K562 (cell line): ENCODE results near the gene TAL1. TPM values are rescaled to one million over a fixed set of nuclear protein-coding genes. Genes with fewer than 3 reads are reported as not detected.

ENCODE experiments used
- ATAC-seq: fragments of 200-7000 bp; cut with Tn5 transposase; 3 replicates; pipeline ENCODE4 v1.9.1; 2020; ENCODE audit warnings: moderate library complexity
- BruUV-seq: library from RNA; stranded (reverse); fragments of 400-500 nt; replicated peaks from 2 replicates; lab custom pipeline; 2021; lab: Mats Ljungman, UMichigan
- CTCF ChIA-PET: fragments of 300-600 bp; formaldehyde crosslinking; extraction: SDS; loops from one replicate; lab custom pipeline; 2021; ENCODE audit warnings: low intra/inter-chr PET ratio; lab: Yijun Ruan, JAX
- POLR2A ChIA-PET: fragments of 300-600, 350-650 bp; sonication (Branson Sonifier 250); formaldehyde crosslinking; extraction: SDS; loops from one replicate; lab custom pipeline; 2021; ENCODE audit warnings: antibody characterized with exemption, inconsistent platforms; lab: Yijun Ruan, JAX
- DNase-seq, 4 experiments: peaks; one replicate each; pipeline versions ENCODE4 v3.0.0 to v3.0.0-alpha.2; 2011 to 2018; ENCODE audit warnings: low spot score in 3 of 4, mixed read lengths in 3 of 4; ENCODE audit errors: extremely low read depth in 1 of 4
- FAIRE-seq: peaks from 2 replicates; lab custom pipeline; 2011; peaks lifted over from hg19 to GRCh38; lab: Jason Lieb, UNC
- H2AFZ ChIP-seq: 2 replicates; pipeline ENCODE4 v1.6.0; 2011; ENCODE audit warnings: low read depth, low read length, control low read depth, inconsistent platforms
- H3K27ac ChIP-seq: fragments of 200-600 bp; 3 replicates; pipeline ENCODE4 v1.8.0; 2011; ENCODE audit warnings: low read depth, mild to moderate bottlenecking, control low read depth, inconsistent platforms, low read length, moderate library complexity, mixed read lengths; ENCODE audit errors: extremely low read depth
- H3K27me3 ChIP-seq, 2 experiments: fragments of 300-600 bp in 1 of 2; 2 replicates in 1 of 2; 3 replicates in 1 of 2; pipeline versions ENCODE4 v1.6.0 to v1.8.0; 2011; ENCODE audit warnings: inconsistent platforms in 2 of 2, low read length in 2 of 2, mild to moderate bottlenecking in 1 of 2, mixed read lengths in 1 of 2, moderate library complexity in 1 of 2; ENCODE audit not compliant: control insufficient read depth in 2 of 2, insufficient read depth in 2 of 2
- H3K36me3 ChIP-seq: fragments of 300-600 bp; 3 replicates; pipeline ENCODE4 v1.8.0; 2011; ENCODE audit warnings: mild to moderate bottlenecking, low read length, inconsistent platforms; ENCODE audit not compliant: control insufficient read depth, insufficient read depth
- H3K4me1 ChIP-seq, 2 experiments: fragments of 200-600 bp in 1 of 2; replicated peaks in 1 of 2; 2 replicates in 1 of 2; 3 replicates in 1 of 2; pipeline versions ENCODE4 v1.5.1 to v1.8.0; 2011; ENCODE audit warnings: inconsistent platforms in 2 of 2, low read length in 2 of 2, mild to moderate bottlenecking in 1 of 2, mixed read lengths in 1 of 2, moderate library complexity in 1 of 2; ENCODE audit not compliant: control insufficient read depth in 2 of 2, insufficient read depth in 2 of 2
- H3K4me2 ChIP-seq: 2 replicates; pipeline ENCODE4 v1.6.1; 2011; ENCODE audit warnings: low read length, control low read depth, inconsistent platforms, mixed read lengths; ENCODE audit not compliant: insufficient read depth
- H3K4me3 ChIP-seq: fragments of 200-600 bp; sonication (generic), shearing (Covaris generic); 2 replicates; pipeline ENCODE4 v1.5.1; 2016; ENCODE audit warnings: control low read depth, inconsistent platforms
- H3K79me2 ChIP-seq: fragments of 200-600 bp; 3 replicates; pipeline ENCODE4 v1.8.0; 2011; ENCODE audit warnings: low read length, inconsistent platforms; ENCODE audit not compliant: control insufficient read depth, insufficient read depth
- H3K9ac ChIP-seq, 2 experiments: 2 replicates each; pipeline versions ENCODE4 v1.6.0 to v1.6.1; 2011; ENCODE audit warnings: low read depth in 2 of 2, low read length in 2 of 2, control low read depth in 1 of 2, inconsistent platforms in 1 of 2, mild to moderate bottlenecking in 1 of 2, mixed read lengths in 1 of 2; ENCODE audit not compliant: insufficient read depth in 1 of 2
- H3K9me1 ChIP-seq: one replicate; pipeline ENCODE4 v1.6.0; 2011; ENCODE audit warnings: inconsistent platforms, mild to moderate bottlenecking, low read length, moderate library complexity; ENCODE audit not compliant: control insufficient read depth, insufficient read depth
- H3K9me3 ChIP-seq: replicated peaks from 2 replicates; pipeline ENCODE4 v1.5.1; 2011; ENCODE audit warnings: low read depth, low read length, inconsistent platforms; ENCODE audit not compliant: control insufficient read depth, insufficient read depth
- H4K20me1 ChIP-seq: replicated peaks from 2 replicates; pipeline ENCODE4 v1.6.1; 2011; ENCODE audit warnings: low read length, inconsistent platforms, mixed read lengths; ENCODE audit not compliant: control insufficient read depth, insufficient read depth
- HNRNPLL ChIP-seq: fragments of 200-400 bp; formaldehyde crosslinking; IDR thresholded peaks from 2 replicates; pipeline ENCODE4 v1.6.1; 2017; ENCODE audit warnings: low read length, low read depth, mild to moderate bottlenecking; ENCODE audit not compliant: poor library complexity, severe bottlenecking
- MCM2 ChIP-seq: fragments of 450-650 bp; IDR thresholded peaks from 2 replicates; pipeline ENCODE4 v1.6.1; 2017; ENCODE audit warnings: low read depth, mild to moderate bottlenecking
- SPI1 ChIP-seq: IDR thresholded peaks from 2 replicates; pipeline ENCODE4 v1.6.1; 2011; ENCODE audit warnings: low read depth, low read length, control low read depth, borderline replicate concordance
- WGBS: fragments of 100-300 bp; shearing (Covaris generic); methylation state at CpG from one replicate; pipeline ENCODE4 v1.1.6; 2016; ENCODE audit warnings: low coverage, mixed read lengths; ENCODE audit not compliant: insufficient coverage; ENCODE audit errors: missing lambda C conversion rate; 5-methylcytosine and 5-hydroxymethylcytosine counted together
- in situ Hi-C: fragments of 300-500 bp; cut with MboI; formaldehyde crosslinking; loops from 4 replicates; pipeline ENCODE4 v1.15.0; 2018; ENCODE audit warnings: inconsistent platforms, mixed read lengths
- intact Hi-C: fragments of 100-400 bp; cut with micrococcal nuclease; formaldehyde crosslinking; loops from 2 replicates; pipeline ENCODE4 v1.14.2; 2022
- polyA plus RNA-seq, 8 experiments: library from polyadenylated mRNA; depleted of rRNA in 4 of 8; stranded (reverse) in 5 of 8; unstranded in 3 of 8; fragments of >200 nt; fragmentation: Nextera tagmentation in 2 of 8; fragmentation: Illumina TruSeq in 1 of 8; extraction: Ambion mirVana in 2 of 8; extraction: Trizol in 1 of 8; gene quantifications; 2 replicates each; pipeline versions ENCODE4 v1.2.1 to v1.2.3, GENCODE V29; 2011 to 2014; ENCODE audit warnings: inconsistent platforms in 1 of 8, missing spikeins in 1 of 8
- total RNA-seq, 7 experiments: library from RNA; depleted of rRNA in 6 of 7; stranded (reverse); fragments of >200 nt in 6 of 7; fragmentation: Illumina TruSeq in 2 of 7; extraction: Trizol in 2 of 7; gene quantifications; 2 replicates each; pipeline versions ENCODE4 v1.2.1 to v1.2.3, GENCODE V29; 2011 to 2021; ENCODE audit warnings: low replicate concordance in 1 of 7
- TF ChIP-seq, protein P1 (sequence below): sonication (generic); formaldehyde crosslinking; IDR thresholded peaks from 2 replicates; pipeline ENCODE4 v1.8.0; 2022; ENCODE audit warnings: missing genetic modification reagents, mild to moderate bottlenecking, moderate library complexity, borderline replicate concordance
- TF ChIP-seq, protein P2 (sequence below): fragments of 450-650 bp; IDR thresholded peaks from 2 replicates; pipeline ENCODE4 v1.6.1; 2016

TAL1 gene
- total and polyA plus RNA-seq, 9 of the 15 experiments (the other 6 are each of a cell fraction or from before 2014, with no cell fraction given): 18.5 to 106 (median 59.7) TPM

DNA sequence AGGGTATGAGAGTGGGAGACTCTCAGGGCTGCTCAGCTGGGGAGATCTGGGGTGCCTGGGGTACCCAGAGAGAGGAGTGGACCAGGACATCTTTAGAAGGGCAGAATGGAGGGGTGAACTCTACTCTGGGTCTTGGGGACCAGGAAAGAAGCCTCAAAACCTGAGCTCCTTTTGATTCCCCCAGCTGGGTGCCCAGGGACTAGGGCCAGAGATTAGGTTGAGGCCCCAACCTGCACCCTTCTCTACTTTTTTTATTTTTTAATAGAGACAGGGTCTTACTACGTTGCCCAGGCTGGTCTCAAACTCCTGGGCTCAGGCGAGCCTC lies 44.1 kb downstream of the TAL1 start:
- Histone ChIP-seq H3K9ac (peak overlapping the region in 1 of 2 experiments; percentile 74; a peak in 1 of 4 replicates), H3K4me3 (no peak overlapping the region), H3K4me1 (peaks cover 40 to 72% of the 10 kb centered on the region in 2 experiments), H3K4me2 (no peak overlapping the region), H3K9me1 (no peaks in the 10 kb centered on the region), H3K79me2 (no peaks in the 10 kb centered on the region), H2AFZ (no peak overlapping the region), H3K36me3 (no peaks in the 10 kb centered on the region), H3K27me3 (no peaks in the 10 kb centered on the region), H3K9me3 (no peaks in the 10 kb centered on the region), H4K20me1 (no peaks in the 10 kb centered on the region), H3K27ac (no peak overlapping the region)
- BruUV-seq: no TSS peak
- FAIRE-seq (no peak), ATAC-seq (no peak), DNase-seq (peak in 1 of 4 experiments; percentile 15)
- POLR2A ChIA-PET: interaction anchor here (0.5 to 1.5 kb wide), 5 partner anchors 9 to 1044 kb away, joined by 3 to 6 read pairs (median 3); no protein-coding TSS in a partner anchor
- CTCF ChIA-PET: no interaction called here
- TF ChIP-seq HNRNPLL: peak; percentile 5
- TF ChIP-seq SPI1: no peak
- no peak for TF ChIP-seq MCM2
- WGBS: 25% methylated on average over 2 of the region's 2 CpGs
- intact Hi-C loops (no loop called here), in situ Hi-C loops (loop anchor here (10.0 kb wide), 1 partner anchor 517 kb away; no protein-coding TSS in a partner anchor)

DNA sequence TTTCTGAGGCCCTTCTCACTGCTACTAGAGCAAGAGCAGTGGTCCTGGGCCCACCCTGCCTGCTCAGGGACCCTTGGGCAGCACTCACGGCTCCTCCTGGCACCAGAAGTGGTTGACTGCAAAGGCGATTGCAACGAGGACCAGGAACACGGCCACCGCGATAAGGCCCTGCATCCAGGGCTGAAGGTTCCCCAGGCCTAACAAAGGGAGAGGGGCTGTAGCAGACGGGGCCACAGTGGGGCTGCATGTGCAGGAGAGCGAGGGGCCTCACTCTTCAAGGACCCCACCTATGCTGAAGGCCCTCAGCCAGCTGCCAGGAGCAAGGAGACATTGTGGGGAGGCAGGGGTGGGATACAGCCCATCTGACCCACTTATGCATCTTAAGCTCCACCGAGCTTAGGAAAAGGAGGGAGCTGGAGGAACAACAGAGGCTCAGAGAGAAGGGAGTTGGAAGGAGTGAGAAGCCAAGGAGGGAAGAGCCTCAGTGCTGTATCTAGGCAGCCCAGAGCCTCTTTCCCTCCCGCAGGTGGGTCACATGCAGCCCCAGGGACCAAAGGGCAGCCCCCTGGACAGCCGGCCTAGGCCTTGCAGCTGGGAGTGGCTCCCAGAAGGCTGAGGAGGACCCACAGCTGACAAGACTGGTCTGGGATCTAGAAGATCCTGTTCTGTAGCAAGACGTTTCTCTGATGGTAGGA lies 44.6 kb downstream of the TAL1 start:
- H3K36me3 ChIP-seq: no peaks in the 10 kb centered on the region
- no TSS peak for BruUV-seq
- 67% methylated on average over 12 of the region's 12 CpGs for WGBS
- CTCF ChIA-PET: no interaction called here
- peak overlapping the region in 1 of 2 experiments; percentile 74; a peak in 2 of 4 replicates for H3K9ac ChIP-seq
- intact Hi-C loops (no loop called here), in situ Hi-C loops (loop anchor here (10.0 kb wide), 1 partner anchor 517 kb away; no protein-coding TSS in a partner anchor)
- no peaks in the 10 kb centered on the region for H3K9me1 ChIP-seq
- H2AFZ ChIP-seq: peak overlapping the region; percentile 22; the same call in 1 of the 2 replicates
- no peaks in the 10 kb centered on the region for H3K9me3 ChIP-seq
- H3K4me2 ChIP-seq: no peak overlapping the region
- POLR2A ChIA-PET: interaction anchor here (0.5 to 1.5 kb wide), 4 partner anchors 8 to 32 kb away, joined by 3 to 6 read pairs (median 4); no protein-coding TSS in a partner anchor
- FAIRE-seq (no peak), DNase-seq (no peak), ATAC-seq (no peak)
- H4K20me1 ChIP-seq: no peaks in the 10 kb centered on the region
- TF ChIP-seq, protein P1, sequence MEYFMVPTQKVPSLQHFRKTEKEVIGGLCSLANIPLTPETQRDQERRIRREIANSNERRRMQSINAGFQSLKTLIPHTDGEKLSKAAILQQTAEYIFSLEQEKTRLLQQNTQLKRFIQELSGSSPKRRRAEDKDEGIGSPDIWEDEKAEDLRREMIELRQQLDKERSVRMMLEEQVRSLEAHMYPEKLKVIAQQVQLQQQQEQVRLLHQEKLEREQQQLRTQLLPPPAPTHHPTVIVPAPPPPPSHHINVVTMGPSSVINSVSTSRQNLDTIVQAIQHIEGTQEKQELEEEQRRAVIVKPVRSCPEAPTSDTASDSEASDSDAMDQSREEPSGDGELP (CRISPR knock-in tag): 0 out of 2 replicates have a peak, but pooled peaks have one; percentile 32
- TF ChIP-seq HNRNPLL: peak; percentile 12
- TF ChIP-seq, protein P2, sequence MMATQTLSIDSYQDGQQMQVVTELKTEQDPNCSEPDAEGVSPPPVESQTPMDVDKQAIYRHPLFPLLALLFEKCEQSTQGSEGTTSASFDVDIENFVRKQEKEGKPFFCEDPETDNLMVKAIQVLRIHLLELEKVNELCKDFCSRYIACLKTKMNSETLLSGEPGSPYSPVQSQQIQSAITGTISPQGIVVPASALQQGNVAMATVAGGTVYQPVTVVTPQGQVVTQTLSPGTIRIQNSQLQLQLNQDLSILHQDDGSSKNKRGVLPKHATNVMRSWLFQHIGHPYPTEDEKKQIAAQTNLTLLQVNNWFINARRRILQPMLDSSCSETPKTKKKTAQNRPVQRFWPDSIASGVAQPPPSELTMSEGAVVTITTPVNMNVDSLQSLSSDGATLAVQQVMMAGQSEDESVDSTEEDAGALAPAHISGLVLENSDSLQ: no peak
- H3K27ac ChIP-seq: no peak overlapping the region
- no peaks in the 10 kb centered on the region for H3K27me3 ChIP-seq
- peaks cover 40 to 72% of the 10 kb centered on the region in 2 experiments for H3K4me1 ChIP-seq
- no peaks in the 10 kb centered on the region for H3K79me2 ChIP-seq
- H3K4me3 ChIP-seq: no peak overlapping the region
